ENCODE results near the gene ZFP64.
"Not testable (repeated sequence)": the region's sequence is repeated elsewhere in the genome, so short reads cannot be mapped to it uniquely, and the experiment has no call there.

ZFP64 gene

GRCh38 chr20:52191132-52191915 lies at the start of gene ZFP64:
ZFP64 (minus strand) TSS chr20:52191779; CDS start chr20:52191636, 143 bp downstream.
- no peak for FAIRE-seq

DNA sequence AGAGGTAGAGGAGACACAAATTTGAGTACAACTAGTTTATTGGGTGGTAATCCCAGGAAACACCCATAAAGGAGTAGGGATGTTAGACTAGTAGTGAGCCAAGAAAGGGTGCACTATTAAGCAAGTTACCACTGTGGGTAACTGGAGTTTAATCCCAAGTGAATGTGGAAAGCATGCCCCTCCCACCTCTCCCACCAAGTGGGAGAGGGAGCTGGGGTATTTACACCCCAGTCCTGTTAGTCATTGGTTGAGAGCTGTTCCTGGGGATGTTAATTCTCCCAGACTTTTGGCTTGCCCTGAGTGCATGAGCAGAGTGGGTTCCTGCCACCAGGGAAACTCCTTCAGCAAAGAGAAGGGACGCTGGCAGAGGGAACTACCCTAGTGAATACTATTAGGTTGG lies 49.2 kb upstream of the ZFP64 start:
- no peak for FAIRE-seq

GRCh38 chr20:52239102-52239501 lies 47.5 kb upstream of the ZFP64 start:
- FAIRE-seq = no peak

DNA sequence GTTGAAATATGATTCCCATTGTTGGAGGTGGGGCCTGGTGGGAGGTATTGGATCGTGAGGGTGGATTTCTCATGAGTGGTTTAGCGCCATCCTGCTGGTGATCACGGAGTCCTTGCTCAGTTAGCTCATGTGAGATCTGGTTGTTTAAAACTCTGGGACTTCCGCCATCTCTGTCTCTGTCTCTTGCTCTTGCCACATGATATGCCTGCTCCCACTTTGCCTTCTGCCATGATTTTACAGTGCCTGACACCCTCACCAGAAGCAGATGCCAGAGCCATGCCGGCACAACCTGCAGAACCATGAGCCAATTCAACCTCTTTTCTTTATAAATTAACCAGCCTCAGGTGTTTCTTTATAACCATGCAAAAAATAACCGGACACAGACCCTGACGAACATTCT lies 44.7 kb upstream of the ZFP64 start:
- FAIRE-seq = no peak

DNA sequence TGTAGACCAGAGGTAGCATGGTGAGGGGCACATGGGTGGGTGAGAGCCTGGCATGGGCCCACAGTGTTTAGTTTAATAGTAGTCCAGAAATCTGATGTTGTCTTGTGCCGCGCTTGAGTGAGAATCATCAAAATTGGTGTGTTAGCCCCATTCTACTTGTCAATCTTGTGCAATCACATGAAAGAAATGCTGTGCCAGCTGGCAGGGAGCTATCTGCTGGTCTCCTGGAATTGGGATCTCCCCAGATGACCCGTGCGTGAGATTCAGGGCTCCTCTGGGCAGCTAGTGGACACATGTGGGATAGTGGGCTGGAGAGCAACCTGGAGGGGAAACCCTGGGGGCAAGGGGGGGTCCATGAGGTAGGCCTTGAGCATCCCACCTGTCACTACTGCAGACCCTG lies 43.5 kb upstream of the ZFP64 start:
- no peak for FAIRE-seq

DNA sequence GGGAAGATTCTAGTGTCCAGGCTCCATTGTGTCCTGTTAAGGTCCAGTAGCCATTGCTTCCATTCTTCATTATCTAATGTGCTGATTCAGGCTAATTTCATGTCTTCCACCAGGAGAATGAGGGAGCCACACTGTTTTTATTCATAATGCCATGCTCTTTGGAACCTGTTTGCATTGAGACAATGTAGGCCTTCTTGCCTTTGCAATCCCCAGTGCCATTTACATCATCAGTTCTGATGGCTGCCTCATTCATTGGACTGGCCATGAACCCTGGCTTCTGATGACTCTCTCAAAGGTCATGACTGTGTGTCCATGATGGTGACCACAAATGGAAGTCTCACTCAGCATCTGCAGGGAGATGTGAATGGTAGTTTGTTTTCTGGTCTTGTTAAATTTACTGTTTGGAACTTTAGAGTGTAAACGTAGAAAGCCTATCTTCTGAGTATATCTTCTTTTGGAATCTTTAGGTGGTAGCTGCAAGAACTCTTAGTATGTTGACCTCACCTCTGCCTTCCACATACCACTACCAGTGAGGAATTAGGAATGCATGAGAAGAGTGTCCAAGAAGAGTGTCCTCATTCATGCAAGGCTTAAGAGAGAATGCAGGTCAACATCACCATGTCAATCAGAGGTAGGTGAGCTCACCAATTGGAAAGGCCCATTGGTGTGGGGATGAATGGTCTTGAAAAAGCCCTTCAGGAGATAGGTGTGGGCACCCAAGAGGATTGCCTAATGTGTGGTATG lies 42.9 kb upstream of the ZFP64 start:
- no peak for FAIRE-seq

DNA sequence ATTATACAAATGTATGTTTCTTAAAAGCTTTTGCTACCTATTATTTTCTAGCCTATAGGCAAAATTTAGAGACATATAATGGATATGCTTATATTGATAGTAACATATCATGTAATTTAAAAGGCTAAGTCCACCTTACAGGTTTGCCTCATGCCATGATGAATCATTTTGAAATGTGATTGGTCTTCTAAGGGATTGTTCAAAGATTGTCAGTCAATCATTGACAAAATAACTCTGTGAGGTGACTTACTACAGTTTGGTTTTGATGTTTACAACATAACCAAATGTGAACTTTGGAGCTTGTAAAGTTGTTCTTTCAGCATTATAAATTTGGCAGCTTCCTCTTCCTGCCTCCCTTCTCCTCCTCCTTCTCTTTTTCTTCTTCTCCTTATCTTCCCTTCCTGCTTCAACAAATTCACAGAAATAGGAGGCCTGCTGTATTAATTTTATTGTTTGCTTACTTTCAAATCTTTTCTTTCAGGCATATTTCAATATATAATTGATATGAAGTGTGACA lies 39.7 kb upstream of the ZFP64 start:
- FAIRE-seq = no peak

- no peak for FAIRE-seq
Measured at GRCh38 chr20:52230409-52230808, 38.8 kb upstream of the ZFP64 start.

- FAIRE-seq = not testable (repeated sequence)
Measured at GRCh38 chr20:52229346-52229745, 37.8 kb upstream of the ZFP64 start.

GRCh38 chr20:52226370-52226769 lies 34.8 kb upstream of the ZFP64 start:
- no peak for FAIRE-seq

DNA sequence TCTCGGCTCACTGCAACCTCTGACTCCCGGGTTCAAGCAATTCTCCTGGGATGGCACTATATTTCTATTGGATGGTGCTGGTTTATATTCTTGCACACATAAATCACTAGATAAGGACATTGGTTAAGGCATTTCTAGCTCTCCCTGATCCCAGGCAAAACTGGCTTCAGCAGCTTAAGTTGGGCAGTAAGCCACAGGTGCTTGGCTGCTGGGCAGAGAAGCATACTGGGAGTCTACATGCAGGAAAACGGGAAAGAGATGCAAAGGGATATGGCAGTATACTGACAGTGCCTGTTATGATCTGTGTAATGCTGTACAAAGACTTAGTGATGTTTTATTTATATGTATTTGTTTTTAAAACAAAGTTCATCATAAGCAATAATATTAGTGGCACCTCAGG lies 33.3 kb upstream of the ZFP64 start:
- no peak for FAIRE-seq

GRCh38 chr20:52221362-52221761 lies 29.8 kb upstream of the ZFP64 start:
- FAIRE-seq = not testable (repeated sequence)

GRCh38 chr20:52220891-52221290 lies 29.3 kb upstream of the ZFP64 start:
- FAIRE-seq = not testable (repeated sequence)

DNA sequence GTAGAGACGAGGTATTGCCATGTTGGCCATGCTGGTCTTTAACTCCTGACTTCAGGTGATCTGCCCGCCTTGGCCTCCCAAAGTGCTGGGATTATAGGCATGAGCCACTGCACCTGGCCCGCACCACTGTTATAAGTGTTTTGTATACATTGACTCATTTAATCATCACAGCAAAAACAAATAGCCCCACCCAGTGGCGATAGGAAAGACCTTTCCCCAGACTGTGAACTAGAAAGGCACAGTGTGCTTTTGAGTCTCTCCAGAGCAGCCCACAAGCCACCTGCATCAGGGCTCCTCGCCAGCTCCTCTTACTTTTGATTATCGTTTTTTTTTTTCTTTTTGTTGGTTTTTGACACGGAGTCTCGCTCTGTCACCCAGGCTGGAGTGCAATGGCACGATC lies 27.9 kb upstream of the ZFP64 start:
- FAIRE-seq = no peak

GRCh38 chr20:52217689-52218395 lies 26.3 kb upstream of the ZFP64 start:
- no peak for FAIRE-seq

- no peak for FAIRE-seq
Measured at GRCh38 chr20:52213995-52214394, 22.4 kb upstream of the ZFP64 start.

DNA sequence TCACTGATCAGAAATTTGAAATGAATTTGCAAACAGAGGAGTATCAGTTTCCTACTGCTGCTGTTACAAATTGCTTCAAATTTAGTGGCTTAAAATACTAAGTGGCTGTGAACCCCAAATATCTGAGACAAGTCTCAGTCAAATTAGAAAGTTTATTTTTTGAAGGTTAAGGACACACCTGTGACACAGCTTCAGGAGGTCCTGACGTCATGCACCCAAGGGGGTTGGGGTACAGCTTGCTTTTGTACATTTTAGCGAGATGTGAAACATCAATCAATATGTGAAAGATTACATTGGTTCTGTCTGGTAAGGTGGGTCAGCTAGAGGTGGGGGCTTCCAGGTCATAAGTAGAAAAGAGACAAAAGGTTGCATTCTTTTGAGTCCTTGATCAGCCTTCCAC lies 21.4 kb upstream of the ZFP64 start:
- no peak for FAIRE-seq

DNA sequence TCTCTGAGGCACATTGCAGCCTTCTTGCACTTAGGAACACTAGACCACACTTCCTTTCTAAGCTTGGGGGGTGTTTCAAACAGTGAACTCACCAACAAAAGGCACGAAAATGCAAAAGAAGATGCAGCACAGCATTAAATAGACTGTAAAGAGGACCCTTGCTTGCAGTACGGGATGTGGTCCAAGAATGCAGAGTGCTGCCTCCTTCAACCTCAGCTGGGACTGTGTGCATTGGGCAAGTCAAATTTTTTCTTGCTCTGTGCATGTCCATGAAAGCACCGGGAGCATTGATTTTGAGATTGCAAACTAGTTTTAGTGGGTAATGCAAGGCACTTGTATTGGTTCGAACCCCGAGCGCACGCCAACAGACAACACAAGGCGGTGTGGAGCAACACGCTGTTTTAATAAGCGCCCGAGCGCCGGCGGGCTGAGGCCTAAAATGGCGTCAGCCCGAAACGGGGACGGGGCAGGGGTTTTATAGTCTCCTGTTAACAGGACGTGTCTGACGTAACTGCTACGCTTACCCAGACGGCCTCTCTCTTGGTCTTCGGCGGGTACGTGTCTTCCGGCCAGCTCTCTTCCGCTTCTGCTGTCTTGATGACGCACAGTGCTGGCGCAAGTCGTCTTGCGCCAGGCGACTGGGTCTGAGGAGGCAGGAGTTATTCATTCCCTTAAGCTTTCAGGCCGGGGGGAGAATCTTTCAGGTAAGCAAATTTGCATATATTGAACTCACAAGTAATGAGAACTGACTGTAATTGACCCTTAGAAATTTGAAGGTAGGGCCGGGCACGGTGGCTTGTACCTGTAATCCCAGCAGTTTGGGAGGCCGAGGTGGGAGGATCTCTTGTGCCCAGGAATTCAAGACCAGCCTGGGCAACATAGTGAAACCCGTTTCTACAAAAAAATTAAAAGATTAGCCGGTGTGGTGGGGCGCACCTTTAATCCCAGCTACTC lies 18.7 kb upstream of the ZFP64 start:
- FAIRE-seq = no peak

DNA sequence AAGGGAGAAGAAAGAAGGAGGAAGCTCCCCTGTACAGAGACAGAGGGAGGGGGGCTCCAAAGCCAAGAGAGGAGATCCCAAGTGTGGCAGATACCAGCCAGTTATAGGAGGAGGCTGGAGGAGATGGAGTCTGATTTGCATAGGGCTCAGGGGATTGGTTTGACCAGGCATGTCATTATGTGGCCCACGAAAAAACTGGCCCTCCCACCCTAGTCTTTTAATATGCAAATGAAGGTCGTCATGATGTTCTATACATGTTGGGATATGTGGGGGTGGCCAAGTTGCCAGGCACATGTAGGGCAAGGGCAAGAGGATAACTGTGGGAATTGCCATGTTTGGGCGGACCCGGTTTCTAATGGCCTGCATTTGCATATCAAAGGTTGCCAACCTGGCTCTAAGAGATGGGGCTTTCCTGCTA lies 17.6 kb upstream of the ZFP64 start:
- no peak for FAIRE-seq

- no peak for FAIRE-seq
Measured at GRCh38 chr20:52207020-52207810, 15.6 kb upstream of the ZFP64 start.

DNA sequence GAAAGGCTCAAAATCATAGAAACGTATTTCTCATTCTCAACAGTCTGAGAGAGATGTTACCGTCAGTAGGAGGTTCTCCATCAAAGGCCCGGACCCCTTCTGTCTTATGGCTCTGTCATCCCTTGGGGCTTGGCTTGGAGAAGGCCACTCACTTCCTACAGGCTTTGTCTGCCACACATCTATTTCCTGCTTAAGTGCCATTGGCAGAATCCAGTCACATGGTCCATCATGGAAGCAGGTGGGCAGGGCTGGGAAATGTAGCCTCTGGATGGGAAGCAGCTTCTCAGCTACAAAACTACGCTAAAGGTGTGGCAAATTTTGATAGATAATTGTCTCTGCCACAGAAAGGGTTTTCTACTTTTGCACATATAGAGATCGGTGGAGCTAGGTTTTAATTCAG lies 12.6 kb upstream of the ZFP64 start:
- no peak for FAIRE-seq
